ENCODE data around the gene HDHD5. TPM values are rescaled to one million over a fixed set of nuclear protein-coding genes. Genes with fewer than 3 reads are reported as not detected.

Gene HDHD5
- total and polyA plus RNA-seq, 2 of the 13 experiments (the other 11 are each of a cell fraction or from before 2014, with no cell fraction given) = not detected

- TF ChIP-seq, protein P1, sequence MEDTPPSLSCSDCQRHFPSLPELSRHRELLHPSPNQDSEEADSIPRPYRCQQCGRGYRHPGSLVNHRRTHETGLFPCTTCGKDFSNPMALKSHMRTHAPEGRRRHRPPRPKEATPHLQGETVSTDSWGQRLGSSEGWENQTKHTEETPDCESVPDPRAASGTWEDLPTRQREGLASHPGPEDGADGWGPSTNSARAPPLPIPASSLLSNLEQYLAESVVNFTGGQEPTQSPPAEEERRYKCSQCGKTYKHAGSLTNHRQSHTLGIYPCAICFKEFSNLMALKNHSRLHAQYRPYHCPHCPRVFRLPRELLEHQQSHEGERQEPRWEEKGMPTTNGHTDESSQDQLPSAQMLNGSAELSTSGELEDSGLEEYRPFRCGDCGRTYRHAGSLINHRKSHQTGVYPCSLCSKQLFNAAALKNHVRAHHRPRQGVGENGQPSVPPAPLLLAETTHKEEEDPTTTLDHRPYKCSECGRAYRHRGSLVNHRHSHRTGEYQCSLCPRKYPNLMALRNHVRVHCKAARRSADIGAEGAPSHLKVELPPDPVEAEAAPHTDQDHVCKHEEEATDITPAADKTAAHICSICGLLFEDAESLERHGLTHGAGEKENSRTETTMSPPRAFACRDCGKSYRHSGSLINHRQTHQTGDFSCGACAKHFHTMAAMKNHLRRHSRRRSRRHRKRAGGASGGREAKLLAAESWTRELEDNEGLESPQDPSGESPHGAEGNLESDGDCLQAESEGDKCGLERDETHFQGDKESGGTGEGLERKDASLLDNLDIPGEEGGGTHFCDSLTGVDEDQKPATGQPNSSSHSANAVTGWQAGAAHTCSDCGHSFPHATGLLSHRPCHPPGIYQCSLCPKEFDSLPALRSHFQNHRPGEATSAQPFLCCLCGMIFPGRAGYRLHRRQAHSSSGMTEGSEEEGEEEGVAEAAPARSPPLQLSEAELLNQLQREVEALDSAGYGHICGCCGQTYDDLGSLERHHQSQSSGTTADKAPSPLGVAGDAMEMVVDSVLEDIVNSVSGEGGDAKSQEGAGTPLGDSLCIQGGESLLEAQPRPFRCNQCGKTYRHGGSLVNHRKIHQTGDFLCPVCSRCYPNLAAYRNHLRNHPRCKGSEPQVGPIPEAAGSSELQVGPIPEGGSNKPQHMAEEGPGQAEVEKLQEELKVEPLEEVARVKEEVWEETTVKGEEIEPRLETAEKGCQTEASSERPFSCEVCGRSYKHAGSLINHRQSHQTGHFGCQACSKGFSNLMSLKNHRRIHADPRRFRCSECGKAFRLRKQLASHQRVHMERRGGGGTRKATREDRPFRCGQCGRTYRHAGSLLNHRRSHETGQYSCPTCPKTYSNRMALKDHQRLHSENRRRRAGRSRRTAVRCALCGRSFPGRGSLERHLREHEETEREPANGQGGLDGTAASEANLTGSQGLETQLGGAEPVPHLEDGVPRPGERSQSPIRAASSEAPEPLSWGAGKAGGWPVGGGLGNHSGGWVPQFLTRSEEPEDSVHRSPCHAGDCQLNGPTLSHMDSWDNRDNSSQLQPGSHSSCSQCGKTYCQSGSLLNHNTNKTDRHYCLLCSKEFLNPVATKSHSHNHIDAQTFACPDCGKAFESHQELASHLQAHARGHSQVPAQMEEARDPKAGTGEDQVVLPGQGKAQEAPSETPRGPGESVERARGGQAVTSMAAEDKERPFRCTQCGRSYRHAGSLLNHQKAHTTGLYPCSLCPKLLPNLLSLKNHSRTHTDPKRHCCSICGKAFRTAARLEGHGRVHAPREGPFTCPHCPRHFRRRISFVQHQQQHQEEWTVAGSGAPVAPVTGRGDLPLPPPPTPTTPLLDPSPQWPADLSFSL (CRISPR knock-in tag; IDR thresholded peaks at IDR 0.05) = no peak
- TF ChIP-seq FOXO1 (CRISPR knock-in tag; IDR thresholded peaks at IDR 0.05) (no peak), SKI (IDR thresholded peaks at IDR 0.05; ENCODE audit: partially characterized antibody) (no peak), RFX5 (IDR thresholded peaks at IDR 0.05; ENCODE audit: low read depth, low read length) (no peak), ELF4 (CRISPR knock-in tag; IDR thresholded peaks at IDR 0.05; ENCODE audit: borderline replicate concordance) (no peak), ZNF777 (CRISPR knock-in tag; IDR thresholded peaks at IDR 0.05) (peak; percentile 45; the same call in 1 of the 2 replicates), ATF7 (IDR thresholded peaks at IDR 0.05) (no peak), ATF7 (CRISPR knock-in tag; IDR thresholded peaks at IDR 0.05) (no peak), ZNF652 (CRISPR knock-in tag; IDR thresholded peaks at IDR 0.05; ENCODE audit: borderline replicate concordance, low read depth) (no peak)
- TF ChIP-seq, protein P2, sequence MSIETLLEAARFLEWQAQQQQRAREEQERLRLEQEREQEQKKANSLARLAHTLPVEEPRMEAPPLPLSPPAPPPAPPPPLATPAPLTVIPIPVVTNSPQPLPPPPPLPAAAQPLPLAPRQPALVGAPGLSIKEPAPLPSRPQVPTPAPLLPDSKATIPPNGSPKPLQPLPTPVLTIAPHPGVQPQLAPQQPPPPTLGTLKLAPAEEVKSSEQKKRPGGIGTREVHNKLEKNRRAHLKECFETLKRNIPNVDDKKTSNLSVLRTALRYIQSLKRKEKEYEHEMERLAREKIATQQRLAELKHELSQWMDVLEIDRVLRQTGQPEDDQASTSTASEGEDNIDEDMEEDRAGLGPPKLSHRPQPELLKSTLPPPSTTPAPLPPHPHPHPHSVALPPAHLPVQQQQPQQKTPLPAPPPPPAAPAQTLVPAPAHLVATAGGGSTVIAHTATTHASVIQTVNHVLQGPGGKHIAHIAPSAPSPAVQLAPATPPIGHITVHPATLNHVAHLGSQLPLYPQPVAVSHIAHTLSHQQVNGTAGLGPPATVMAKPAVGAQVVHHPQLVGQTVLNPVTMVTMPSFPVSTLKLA (IDR thresholded peaks at IDR 0.05) = no peak
- TF ChIP-seq, protein P3, sequence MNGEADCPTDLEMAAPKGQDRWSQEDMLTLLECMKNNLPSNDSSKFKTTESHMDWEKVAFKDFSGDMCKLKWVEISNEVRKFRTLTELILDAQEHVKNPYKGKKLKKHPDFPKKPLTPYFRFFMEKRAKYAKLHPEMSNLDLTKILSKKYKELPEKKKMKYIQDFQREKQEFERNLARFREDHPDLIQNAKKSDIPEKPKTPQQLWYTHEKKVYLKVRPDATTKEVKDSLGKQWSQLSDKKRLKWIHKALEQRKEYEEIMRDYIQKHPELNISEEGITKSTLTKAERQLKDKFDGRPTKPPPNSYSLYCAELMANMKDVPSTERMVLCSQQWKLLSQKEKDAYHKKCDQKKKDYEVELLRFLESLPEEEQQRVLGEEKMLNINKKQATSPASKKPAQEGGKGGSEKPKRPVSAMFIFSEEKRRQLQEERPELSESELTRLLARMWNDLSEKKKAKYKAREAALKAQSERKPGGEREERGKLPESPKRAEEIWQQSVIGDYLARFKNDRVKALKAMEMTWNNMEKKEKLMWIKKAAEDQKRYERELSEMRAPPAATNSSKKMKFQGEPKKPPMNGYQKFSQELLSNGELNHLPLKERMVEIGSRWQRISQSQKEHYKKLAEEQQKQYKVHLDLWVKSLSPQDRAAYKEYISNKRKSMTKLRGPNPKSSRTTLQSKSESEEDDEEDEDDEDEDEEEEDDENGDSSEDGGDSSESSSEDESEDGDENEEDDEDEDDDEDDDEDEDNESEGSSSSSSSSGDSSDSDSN (CRISPR knock-in tag; IDR thresholded peaks at IDR 0.05) = peak; percentile 81
- TF ChIP-seq, protein P4, sequence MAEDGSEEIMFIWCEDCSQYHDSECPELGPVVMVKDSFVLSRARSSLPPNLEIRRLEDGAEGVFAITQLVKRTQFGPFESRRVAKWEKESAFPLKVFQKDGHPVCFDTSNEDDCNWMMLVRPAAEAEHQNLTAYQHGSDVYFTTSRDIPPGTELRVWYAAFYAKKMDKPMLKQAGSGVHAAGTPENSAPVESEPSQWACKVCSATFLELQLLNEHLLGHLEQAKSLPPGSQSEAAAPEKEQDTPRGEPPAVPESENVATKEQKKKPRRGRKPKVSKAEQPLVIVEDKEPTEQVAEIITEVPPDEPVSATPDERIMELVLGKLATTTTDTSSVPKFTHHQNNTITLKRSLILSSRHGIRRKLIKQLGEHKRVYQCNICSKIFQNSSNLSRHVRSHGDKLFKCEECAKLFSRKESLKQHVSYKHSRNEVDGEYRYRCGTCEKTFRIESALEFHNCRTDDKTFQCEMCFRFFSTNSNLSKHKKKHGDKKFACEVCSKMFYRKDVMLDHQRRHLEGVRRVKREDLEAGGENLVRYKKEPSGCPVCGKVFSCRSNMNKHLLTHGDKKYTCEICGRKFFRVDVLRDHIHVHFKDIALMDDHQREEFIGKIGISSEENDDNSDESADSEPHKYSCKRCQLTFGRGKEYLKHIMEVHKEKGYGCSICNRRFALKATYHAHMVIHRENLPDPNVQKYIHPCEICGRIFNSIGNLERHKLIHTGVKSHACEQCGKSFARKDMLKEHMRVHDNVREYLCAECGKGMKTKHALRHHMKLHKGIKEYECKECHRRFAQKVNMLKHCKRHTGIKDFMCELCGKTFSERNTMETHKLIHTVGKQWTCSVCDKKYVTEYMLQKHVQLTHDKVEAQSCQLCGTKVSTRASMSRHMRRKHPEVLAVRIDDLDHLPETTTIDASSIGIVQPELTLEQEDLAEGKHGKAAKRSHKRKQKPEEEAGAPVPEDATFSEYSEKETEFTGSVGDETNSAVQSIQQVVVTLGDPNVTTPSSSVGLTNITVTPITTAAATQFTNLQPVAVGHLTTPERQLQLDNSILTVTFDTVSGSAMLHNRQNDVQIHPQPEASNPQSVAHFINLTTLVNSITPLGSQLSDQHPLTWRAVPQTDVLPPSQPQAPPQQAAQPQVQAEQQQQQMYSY (CRISPR knock-in tag; IDR thresholded peaks at IDR 0.05) = peak; percentile 56; the same call in 1 of the 2 replicates
- TF ChIP-seq, protein P5, sequence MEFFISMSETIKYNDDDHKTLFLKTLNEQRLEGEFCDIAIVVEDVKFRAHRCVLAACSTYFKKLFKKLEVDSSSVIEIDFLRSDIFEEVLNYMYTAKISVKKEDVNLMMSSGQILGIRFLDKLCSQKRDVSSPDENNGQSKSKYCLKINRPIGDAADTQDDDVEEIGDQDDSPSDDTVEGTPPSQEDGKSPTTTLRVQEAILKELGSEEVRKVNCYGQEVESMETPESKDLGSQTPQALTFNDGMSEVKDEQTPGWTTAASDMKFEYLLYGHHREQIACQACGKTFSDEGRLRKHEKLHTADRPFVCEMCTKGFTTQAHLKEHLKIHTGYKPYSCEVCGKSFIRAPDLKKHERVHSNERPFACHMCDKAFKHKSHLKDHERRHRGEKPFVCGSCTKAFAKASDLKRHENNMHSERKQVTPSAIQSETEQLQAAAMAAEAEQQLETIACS (CRISPR knock-in tag; IDR thresholded peaks at IDR 0.05) = no peak
Measured at GRCh38 chr22:17171153-17172028, 12.3 kb upstream of the HDHD5 start (continued).

Data from HepG2 (cell line).